HL-60 (cell line): ENCODE measurements around the gene IRF7.

Source experiments
- CTCF ChIP-seq: IDR thresholded peaks from one replicate; pipeline ENCODE4 v1.5.1; 2011; ENCODE audit warnings: low read length, control low read depth, inconsistent platforms; ENCODE audit not compliant: insufficient read depth
- GABPA ChIP-seq: IDR thresholded peaks from 2 replicates; pipeline ENCODE4 v1.6.1; 2012; ENCODE audit warnings: low read depth
- TF ChIP-seq, protein P1 (sequence below): IDR thresholded peaks from 2 replicates; pipeline ENCODE4 v1.6.1; 2012; ENCODE audit warnings: low read depth; ENCODE audit not compliant: insufficient replicate concordance

- TF ChIP-seq, protein P1, sequence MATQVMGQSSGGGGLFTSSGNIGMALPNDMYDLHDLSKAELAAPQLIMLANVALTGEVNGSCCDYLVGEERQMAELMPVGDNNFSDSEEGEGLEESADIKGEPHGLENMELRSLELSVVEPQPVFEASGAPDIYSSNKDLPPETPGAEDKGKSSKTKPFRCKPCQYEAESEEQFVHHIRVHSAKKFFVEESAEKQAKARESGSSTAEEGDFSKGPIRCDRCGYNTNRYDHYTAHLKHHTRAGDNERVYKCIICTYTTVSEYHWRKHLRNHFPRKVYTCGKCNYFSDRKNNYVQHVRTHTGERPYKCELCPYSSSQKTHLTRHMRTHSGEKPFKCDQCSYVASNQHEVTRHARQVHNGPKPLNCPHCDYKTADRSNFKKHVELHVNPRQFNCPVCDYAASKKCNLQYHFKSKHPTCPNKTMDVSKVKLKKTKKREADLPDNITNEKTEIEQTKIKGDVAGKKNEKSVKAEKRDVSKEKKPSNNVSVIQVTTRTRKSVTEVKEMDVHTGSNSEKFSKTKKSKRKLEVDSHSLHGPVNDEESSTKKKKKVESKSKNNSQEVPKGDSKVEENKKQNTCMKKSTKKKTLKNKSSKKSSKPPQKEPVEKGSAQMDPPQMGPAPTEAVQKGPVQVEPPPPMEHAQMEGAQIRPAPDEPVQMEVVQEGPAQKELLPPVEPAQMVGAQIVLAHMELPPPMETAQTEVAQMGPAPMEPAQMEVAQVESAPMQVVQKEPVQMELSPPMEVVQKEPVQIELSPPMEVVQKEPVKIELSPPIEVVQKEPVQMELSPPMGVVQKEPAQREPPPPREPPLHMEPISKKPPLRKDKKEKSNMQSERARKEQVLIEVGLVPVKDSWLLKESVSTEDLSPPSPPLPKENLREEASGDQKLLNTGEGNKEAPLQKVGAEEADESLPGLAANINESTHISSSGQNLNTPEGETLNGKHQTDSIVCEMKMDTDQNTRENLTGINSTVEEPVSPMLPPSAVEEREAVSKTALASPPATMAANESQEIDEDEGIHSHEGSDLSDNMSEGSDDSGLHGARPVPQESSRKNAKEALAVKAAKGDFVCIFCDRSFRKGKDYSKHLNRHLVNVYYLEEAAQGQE = no peak
- no peak for TF ChIP-seq CTCF
- TF ChIP-seq GABPA = no peak
Observed at GRCh38 chr11:563066-563811, 52.5 kb downstream of the IRF7 start.
